CD14-positive monocyte (primary cell): ENCODE results near the gene ATG16L2. TPM values are rescaled to one million over a fixed set of nuclear protein-coding genes. Genes with fewer than 3 reads are reported as not detected.

Source experiments
- DNase-seq, 3 donors: peaks; one replicate each; pipeline ENCODE4 v3.0.0-alpha.2; 2011 to 2022
- H2AFZ ChIP-seq: 2 replicates; pipeline ENCODE4 v1.6.0; 2012; ENCODE audit warnings: mild to moderate bottlenecking, low read depth, low read length, inconsistent platforms; ENCODE audit not compliant: insufficient read depth, poor library complexity, severe bottlenecking
- H3K27ac ChIP-seq, 2 donors: 1 replicate in 1 of 2; 2 replicates in 1 of 2; pipeline ENCODE4 v1.5.1; 2012 to 2013; ENCODE audit warnings: low read length in 2 of 2, control low read depth in 1 of 2, inconsistent platforms in 1 of 2, low read depth in 1 of 2, mild to moderate bottlenecking in 1 of 2
- H3K27me3 ChIP-seq, 2 donors: one replicate each; pipeline versions ENCODE4 v1.6.0 to v1.6.1; 2011 to 2013; ENCODE audit warnings: low read length in 2 of 2; ENCODE audit not compliant: control insufficient read depth in 2 of 2, insufficient read depth in 2 of 2
- H3K36me3 ChIP-seq, 2 donors: replicated peaks in 1 of 2; 1 replicate in 1 of 2; 2 replicates in 1 of 2; pipeline versions ENCODE4 v1.5.1 to v1.6.1; 2012 to 2013; ENCODE audit warnings: low read length in 2 of 2, control low read depth in 1 of 2, inconsistent platforms in 1 of 2, mild to moderate bottlenecking in 1 of 2; ENCODE audit not compliant: insufficient read depth in 2 of 2, control insufficient read depth in 1 of 2
- H3K4me1 ChIP-seq, 2 donors: 1 replicate in 1 of 2; 2 replicates in 1 of 2; pipeline versions ENCODE4 v1.5.1 to v1.6.1; 2012 to 2013; ENCODE audit warnings: low read length in 2 of 2, control low read depth in 1 of 2, inconsistent platforms in 1 of 2, mild to moderate bottlenecking in 1 of 2, moderate library complexity in 1 of 2; ENCODE audit not compliant: insufficient read depth in 2 of 2, control insufficient read depth in 1 of 2
- H3K4me2 ChIP-seq: replicated peaks from 2 replicates; pipeline ENCODE3; 2012; ENCODE audit warnings: low read length, moderate library complexity, mild to moderate bottlenecking; ENCODE audit not compliant: poor library complexity, severe bottlenecking; ENCODE audit errors: extremely low read depth
- H3K4me3 ChIP-seq, 3 experiments: fragments of 200-600 bp in 1 of 3; sonication (generic) in 1 of 3; replicated peaks in 1 of 3; 1 replicate in 2 of 3; 2 replicates in 1 of 3; pipeline ENCODE4 v1.5.1; 2011 to 2013; ENCODE audit warnings: low read length in 3 of 3, mild to moderate bottlenecking in 3 of 3, control low read depth in 2 of 3, low read depth in 2 of 3, inconsistent platforms in 1 of 3, moderate library complexity in 1 of 3
- H3K79me2 ChIP-seq: 2 replicates; pipeline ENCODE4 v1.6.0; 2012; ENCODE audit warnings: mild to moderate bottlenecking, control low read depth, inconsistent platforms, low read length, moderate library complexity; ENCODE audit not compliant: insufficient read depth
- H3K9ac ChIP-seq: 2 replicates; pipeline ENCODE4 v1.6.0; 2017; ENCODE audit warnings: low read length, mild to moderate bottlenecking; ENCODE audit not compliant: insufficient read depth, poor library complexity, severe bottlenecking
- H3K9me3 ChIP-seq, 2 donors: replicated peaks in 1 of 2; 1 replicate in 1 of 2; 2 replicates in 1 of 2; pipeline versions ENCODE4 v1.5.1 to v1.6.1; 2012 to 2013; ENCODE audit warnings: low read length in 2 of 2, control low read depth in 1 of 2; ENCODE audit not compliant: control insufficient read depth in 1 of 2, insufficient read depth in 1 of 2
- H4K20me1 ChIP-seq: 2 replicates; pipeline ENCODE4 v1.6.0; 2012; ENCODE audit warnings: mild to moderate bottlenecking, low read length, control low read depth, moderate library complexity; ENCODE audit not compliant: insufficient read depth
- H3K27ac Mint-ChIP-seq, 7 donors: one replicate each; pipeline ENCODE4 v1.8.0; 2020; ENCODE audit warnings: mild to moderate bottlenecking in 7 of 7, mixed read lengths in 7 of 7, moderate library complexity in 6 of 7, inconsistent platforms in 2 of 7
- H3K27me3 Mint-ChIP-seq, 3 donors: one replicate each; pipeline ENCODE4 v1.8.0; 2021 to 2022; ENCODE audit warnings: low read depth in 3 of 3, mild to moderate bottlenecking in 3 of 3, mixed read lengths in 3 of 3, moderate library complexity in 3 of 3, inconsistent platforms in 1 of 3
- H3K36me3 Mint-ChIP-seq, 2 donors: one replicate each; pipeline ENCODE4 v1.8.0; 2020; ENCODE audit warnings: mixed read lengths in 2 of 2, inconsistent platforms in 1 of 2, mild to moderate bottlenecking in 1 of 2
- H3K4me1 Mint-ChIP-seq: one replicate; pipeline ENCODE4 v1.8.0; 2020; ENCODE audit warnings: mild to moderate bottlenecking, mixed read lengths
- H3K4me3 Mint-ChIP-seq, 2 donors: one replicate each; pipeline ENCODE4 v1.8.0; 2020; ENCODE audit warnings: mild to moderate bottlenecking in 2 of 2, mixed read lengths in 2 of 2, moderate library complexity in 1 of 2
- H3K9me3 Mint-ChIP-seq, 7 donors: one replicate each; pipeline ENCODE4 v1.8.0; 2020 to 2022; ENCODE audit warnings: mixed read lengths in 7 of 7, mild to moderate bottlenecking in 6 of 7, moderate library complexity in 6 of 7, inconsistent platforms in 2 of 7
- CTCF ChIP-seq: fragments of 200-600 bp; IDR thresholded peaks from one replicate; pipeline ENCODE4 v1.8.0; 2022; ENCODE audit warnings: antibody characterized with exemption, mild to moderate bottlenecking
- whole genome bisulfite sequencing: methylation state at CpG from one replicate; pipeline ENCODE4 v1.1.5; 2013; ENCODE audit warnings: missing lambda C conversion rate; ENCODE audit not compliant: insufficient coverage; 5-methylcytosine and 5-hydroxymethylcytosine counted together
- intact Hi-C, 2 donors: fragments of 100-400 bp; cut with micrococcal nuclease; formaldehyde crosslinking; loops; one replicate each; pipeline versions ENCODE4 v1.15.0 to v1.15.1; 2023
- polyA plus RNA-seq, 3 donors: library from polyadenylated mRNA; depleted of rRNA in 1 of 3; unstranded in 2 of 3; stranded (reverse) in 1 of 3; fragments of 300-500 nt in 2 of 3; fragments of >200 nt in 1 of 3; fragmentation: Illumina TruSeq in 2 of 3; gene quantifications; 1 replicate in 2 of 3; 2 replicates in 1 of 3; pipeline ENCODE4 v1.2.3, GENCODE V29; 2012 to 2021

Gene ATG16L2
- polyA plus RNA-seq, 3 donors, result 36.9 to 975 (median 46.8) TPM

- Histone ChIP-seq H3K27ac (no peak overlapping the region), H3K4me1 (peaks cover 0 to 1% of the 10 kb centered on the region in 2 donors), H4K20me1 (peaks cover 6% of the 10 kb centered on the region), H3K4me2 (no peak overlapping the region), H3K4me3 (no peak overlapping the region), H3K79me2 (no peaks in the 10 kb centered on the region), H3K9ac (no peak overlapping the region), H3K36me3 (peaks cover 70 to 98% of the 10 kb centered on the region in 2 donors), H3K9me3 (no peaks in the 10 kb centered on the region), H3K27me3 (no peaks in the 10 kb centered on the region), H2AFZ (no peak overlapping the region)
- intact Hi-C loops, result no loop called here
- H3K4me1 Mint-ChIP-seq, result peaks cover under 1% of the 10 kb centered on the region
- H3K9me3 Mint-ChIP-seq, result no peaks in the 10 kb centered on the region
- peak overlapping the region in 5 of 7 donors; percentile 3 to 80 (median 15) for H3K27ac Mint-ChIP-seq
- H3K27me3 Mint-ChIP-seq, result peaks cover 0 to 2% (median 1%) of the 10 kb centered on the region in 3 donors
- H3K36me3 Mint-ChIP-seq, result peaks cover 82 to 92% of the 10 kb centered on the region in 2 donors
- 87% methylated on average over 3 of the region's 7 CpGs for WGBS
- DNase-seq, result no peak
- TF ChIP-seq CTCF, result no peak
- no peak overlapping the region for H3K4me3 Mint-ChIP-seq
These were observed 27.2 kb downstream of the ATG16L2 start for GRCh38 chr11:72841397-72841796.

- DNase-seq, result no peak
- no peak overlapping the region for H3K27ac Mint-ChIP-seq
- no peak overlapping the region for H3K4me2 ChIP-seq
- no peaks in the 10 kb centered on the region for H3K27me3 ChIP-seq
- H3K9ac ChIP-seq, result no peak overlapping the region
- H3K4me1 Mint-ChIP-seq, result no peaks in the 10 kb centered on the region
- no peaks in the 10 kb centered on the region for H3K9me3 ChIP-seq
- intact Hi-C loops, result no loop called here
- H4K20me1 ChIP-seq, result peaks cover 6% of the 10 kb centered on the region
- no peak overlapping the region for H2AFZ ChIP-seq
- H3K27ac ChIP-seq, result no peak overlapping the region
- no peaks in the 10 kb centered on the region for H3K9me3 Mint-ChIP-seq
- H3K4me1 ChIP-seq, result no peaks in the 10 kb centered on the region
- TF ChIP-seq CTCF, result no peak
- H3K36me3 Mint-ChIP-seq, result peaks cover 84 to 93% of the 10 kb centered on the region in 2 donors
- peaks cover 76 to 100% of the 10 kb centered on the region in 2 donors for H3K36me3 ChIP-seq
- no peaks in the 10 kb centered on the region for H3K79me2 ChIP-seq
- 100% methylated on average over 1 of the region's 5 CpGs for WGBS
- H3K4me3 Mint-ChIP-seq, result no peak overlapping the region
- H3K4me3 ChIP-seq, result no peak overlapping the region
- H3K27me3 Mint-ChIP-seq, result peaks cover 0 to 2% (median 1%) of the 10 kb centered on the region in 3 donors
These were observed 27.9 kb downstream of the ATG16L2 start for GRCh38 chr11:72842126-72842525.
